ENCODE results near the gene AUTS2.

The AUTS2 gene

GRCh38 chr7:70669854-70670253 is 1071.6 kb downstream of the AUTS2 start:
- DNase-seq: no peak

- DNase-seq: no peak
Observed at GRCh38 chr7:70670288-70670687, 1072.0 kb downstream of the AUTS2 start.

- no peak for DNase-seq
Observed at GRCh38 chr7:70673778-70674570, 1075.7 kb downstream of the AUTS2 start.

GRCh38 chr7:70674571-70675010 is 1076.3 kb downstream of the AUTS2 start:
- DNase-seq: no peak

- DNase-seq: no peak
Observed at GRCh38 chr7:70676243-70676642, 1078.0 kb downstream of the AUTS2 start.

- DNase-seq: no peak
Observed at GRCh38 chr7:70678621-70679251, 1080.5 kb downstream of the AUTS2 start.

GRCh38 chr7:70679661-70680060 is 1081.4 kb downstream of the AUTS2 start:
- no peak for DNase-seq

- no peak for DNase-seq
Observed at GRCh38 chr7:70680306-70680705, 1082.0 kb downstream of the AUTS2 start.

GRCh38 chr7:70680743-70681468 is 1082.6 kb downstream of the AUTS2 start:
- no peak for DNase-seq

GRCh38 chr7:70681469-70682350 is 1083.4 kb downstream of the AUTS2 start:
- no peak for DNase-seq

GRCh38 chr7:70684173-70684572 is 1085.9 kb downstream of the AUTS2 start:
- no peak for DNase-seq

- DNase-seq: no peak
Observed at GRCh38 chr7:70693321-70693685, 1095.0 kb downstream of the AUTS2 start.

GRCh38 chr7:70693686-70694433 is 1095.6 kb downstream of the AUTS2 start:
- peak in 11 of 14 donors; percentile 13 to 72 (median 44) for DNase-seq

GRCh38 chr7:70694434-70694970 is 1096.2 kb downstream of the AUTS2 start:
- DNase-seq: peak in 5 of 14 donors; percentile 10 to 66 (median 37)

GRCh38 chr7:70694971-70695794 is 1096.9 kb downstream of the AUTS2 start:
- DNase-seq: peak in 2 of 14 donors; percentile 16 to 34

- DNase-seq: no peak
Observed at GRCh38 chr7:70695795-70696083, 1097.5 kb downstream of the AUTS2 start.

GRCh38 chr7:70696201-70696754 is 1098.0 kb downstream of the AUTS2 start:
- no peak for DNase-seq

- DNase-seq: peak in 2 of 14 donors; percentile 10 to 26
Observed at GRCh38 chr7:70698219-70698832, 1100.1 kb downstream of the AUTS2 start.

GRCh38 chr7:70699271-70699670 is 1101.0 kb downstream of the AUTS2 start:
- DNase-seq: no peak
